Upper lobe of right lung (tissue), 1 donor: ENCODE data around the gene YY1. TPM values are rescaled to one million over a fixed set of nuclear protein-coding genes. Genes with fewer than 3 reads are reported as not detected.

Experiments
- ATAC-seq: fragments of 200-7000 bp; cut with Tn5 transposase; one replicate; pipeline ENCODE4 v1.9.1; 2020; ENCODE audit warnings: mild to moderate bottlenecking, moderate library complexity
- DNase-seq: peaks from one replicate; pipeline ENCODE4 v3.0.0-alpha.2; 2020
- H3K27ac ChIP-seq: fragments of 200-600 bp; one replicate; pipeline ENCODE4 v1.8.0; 2022
- H3K27me3 ChIP-seq: fragments of 200-600 bp; one replicate; pipeline ENCODE4 v1.8.0; 2022; ENCODE audit warnings: mild to moderate bottlenecking
- H3K36me3 ChIP-seq: fragments of 200-600 bp; one replicate; pipeline ENCODE4 v1.8.0; 2022
- H3K4me1 ChIP-seq: fragments of 200-600 bp; one replicate; pipeline ENCODE4 v1.8.0; 2022
- H3K4me3 ChIP-seq: fragments of 200-600 bp; one replicate; pipeline ENCODE4 v1.8.0; 2022; ENCODE audit warnings: mild to moderate bottlenecking
- H3K9me3 ChIP-seq: fragments of 200-600 bp; one replicate; pipeline ENCODE4 v1.8.0; 2022
- intact Hi-C: fragments of 100-400 bp; cut with DNase I; formaldehyde crosslinking; loops from one replicate; pipeline ENCODE4 v1.11.0; 2022
- total RNA-seq: library from RNA; stranded (reverse); fragmentation: NEBNext Ultra II Directional; extraction: Animal tissue kit (Norgen Biotek cat#: 25700); gene quantifications from one replicate; pipeline ENCODE4 v1.2.1, GENCODE V29; 2021
- TF ChIP-seq, protein P1 (sequence below): fragments of 200-600 bp; IDR thresholded peaks from one replicate; pipeline ENCODE4 v1.8.0; 2022; ENCODE audit warnings: antibody characterized with exemption
- donor health status: DM: no; HTN: yes; CAD: no; lungs with severe emphysema.

YY1 gene
- total RNA-seq, 1 donor from 2014 or later, result 69.4 TPM

GRCh38 chr14:100321473-100322137, 82.7 kb downstream of the YY1 start:
- TF ChIP-seq, protein P1, sequence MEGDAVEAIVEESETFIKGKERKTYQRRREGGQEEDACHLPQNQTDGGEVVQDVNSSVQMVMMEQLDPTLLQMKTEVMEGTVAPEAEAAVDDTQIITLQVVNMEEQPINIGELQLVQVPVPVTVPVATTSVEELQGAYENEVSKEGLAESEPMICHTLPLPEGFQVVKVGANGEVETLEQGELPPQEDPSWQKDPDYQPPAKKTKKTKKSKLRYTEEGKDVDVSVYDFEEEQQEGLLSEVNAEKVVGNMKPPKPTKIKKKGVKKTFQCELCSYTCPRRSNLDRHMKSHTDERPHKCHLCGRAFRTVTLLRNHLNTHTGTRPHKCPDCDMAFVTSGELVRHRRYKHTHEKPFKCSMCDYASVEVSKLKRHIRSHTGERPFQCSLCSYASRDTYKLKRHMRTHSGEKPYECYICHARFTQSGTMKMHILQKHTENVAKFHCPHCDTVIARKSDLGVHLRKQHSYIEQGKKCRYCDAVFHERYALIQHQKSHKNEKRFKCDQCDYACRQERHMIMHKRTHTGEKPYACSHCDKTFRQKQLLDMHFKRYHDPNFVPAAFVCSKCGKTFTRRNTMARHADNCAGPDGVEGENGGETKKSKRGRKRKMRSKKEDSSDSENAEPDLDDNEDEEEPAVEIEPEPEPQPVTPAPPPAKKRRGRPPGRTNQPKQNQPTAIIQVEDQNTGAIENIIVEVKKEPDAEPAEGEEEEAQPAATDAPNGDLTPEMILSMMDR, result no peak
- Histone ChIP-seq H3K36me3 (no peaks in the 10 kb centered on the region), H3K4me3 (no peak overlapping the region), H3K9me3 (no peaks in the 10 kb centered on the region), H3K27me3 (no peaks in the 10 kb centered on the region), H3K27ac (no peak overlapping the region), H3K4me1 (peaks cover 3% of the 10 kb centered on the region)
- ATAC-seq (no peak), DNase-seq (no peak)
- intact Hi-C loops, result no loop called here

GRCh38 chr14:100322138-100322957, 83.4 kb downstream of the YY1 start:
- intact Hi-C loops, result no loop called here

GRCh38 chr14:100323121-100323941, 84.4 kb downstream of the YY1 start, which contains the start of gene SLC25A47:
TSS of gene SLC25A47 (plus strand) at chr14:100323339. CDS start at chr14:100323415, 76 bp downstream.
- Histone ChIP-seq H3K4me3 (no peak within 1 kb of the TSS), H3K36me3 (no peaks in the 10 kb centered on the region), H3K27ac (no peak within 1 kb of the TSS), H3K4me1 (no peaks in the 10 kb centered on the region), H3K9me3 (no peaks in the 10 kb centered on the region), H3K27me3 (no peaks in the 10 kb centered on the region)
- DNase-seq, result no peak
- TF ChIP-seq, protein P1, result no peak
- no peak for ATAC-seq
- intact Hi-C loops, result no loop called here

More at GRCh38 chr14:100322138-100322957, 83.4 kb downstream of the YY1 start:
- Histone ChIP-seq H3K27ac (no peak overlapping the region), H3K4me3 (no peak overlapping the region), H3K36me3 (no peaks in the 10 kb centered on the region), H3K27me3 (no peaks in the 10 kb centered on the region), H3K9me3 (no peaks in the 10 kb centered on the region), H3K4me1 (peaks cover 3% of the 10 kb centered on the region)
- no peak for DNase-seq
- TF ChIP-seq, protein P1, result no peak
- no peak for ATAC-seq

DNA sequence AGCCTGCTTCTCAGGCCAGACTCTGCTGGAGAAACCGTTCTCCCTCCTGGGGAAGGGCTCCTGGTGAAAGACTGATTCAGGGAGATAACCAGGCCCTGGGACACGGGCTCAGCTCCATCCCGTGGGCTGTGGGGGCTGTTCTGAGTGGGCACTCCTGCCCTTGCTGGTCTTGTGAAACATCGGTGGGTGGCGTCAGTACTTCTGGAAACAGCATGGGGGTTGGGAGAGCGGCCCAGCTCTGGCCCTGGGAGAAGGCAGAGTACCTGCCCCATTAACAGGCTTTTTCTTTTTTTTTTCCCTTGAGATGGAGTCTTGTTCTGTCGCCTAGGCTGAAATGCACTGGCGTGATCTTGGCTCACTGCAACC, 85.0 kb downstream of the YY1 start:
- intact Hi-C loops, result no loop called here
- H3K36me3 ChIP-seq, result no peaks in the 10 kb centered on the region
- no peak for ATAC-seq
- H3K4me3 ChIP-seq, result no peak overlapping the region
- H3K27ac ChIP-seq, result no peak overlapping the region
- no peaks in the 10 kb centered on the region for H3K4me1 ChIP-seq
- H3K9me3 ChIP-seq, result no peaks in the 10 kb centered on the region
- DNase-seq, result no peak
- TF ChIP-seq, protein P1, result no peak
- no peaks in the 10 kb centered on the region for H3K27me3 ChIP-seq

GRCh38 chr14:100325231-100325632, 86.3 kb downstream of the YY1 start:
- H3K36me3 ChIP-seq, result no peaks in the 10 kb centered on the region
- TF ChIP-seq, protein P1, result no peak
- H3K4me3 ChIP-seq, result no peak overlapping the region
- H3K4me1 ChIP-seq, result no peaks in the 10 kb centered on the region
- peak; percentile 32 for ATAC-seq
- intact Hi-C loops, result no loop called here
- H3K9me3 ChIP-seq, result no peaks in the 10 kb centered on the region
- no peak for DNase-seq
- H3K27ac ChIP-seq, result no peak overlapping the region
- no peaks in the 10 kb centered on the region for H3K27me3 ChIP-seq
